Breast epithelium (tissue), 4 donors: ENCODE data around the gene CTDNEP1. TPM values are rescaled to one million over a fixed set of nuclear protein-coding genes. Genes with fewer than 3 reads are reported as not detected.
A peak's percentile ranks its signal among the peaks of the same experiment; 100 is the strongest.

Experiments used
- DNase-seq, 2 donors: peaks; one replicate each; pipeline ENCODE4 v3.0.0-alpha.2; 2019; ENCODE audit warnings: low spot score in 2 of 2
- H3K27ac ChIP-seq, 2 donors: fragments of 200-600 bp; sonication (generic) in 1 of 2; one replicate each; pipeline ENCODE4 v1.5.1; 2016 to 2019; ENCODE audit warnings: mild to moderate bottlenecking in 1 of 2
- H3K27me3 ChIP-seq, 2 donors: fragments of 200-600 bp; sonication (generic) in 1 of 2; one replicate each; pipeline versions ENCODE4 v1.5.1 to v1.6.0; 2017 to 2019; ENCODE audit warnings: control low read depth in 1 of 2, mild to moderate bottlenecking in 1 of 2
- H3K36me3 ChIP-seq: fragments of 200-600 bp; one replicate; pipeline ENCODE4 v1.5.1; 2019
- H3K4me1 ChIP-seq, 2 donors: fragments of 200-600 bp; sonication (generic); one replicate each; pipeline ENCODE4 v1.5.1; 2016 to 2019; ENCODE audit warnings: control low read depth in 1 of 2
- H3K4me3 ChIP-seq, 3 donors: fragments of 200-600 bp; sonication (generic); 1 replicate in 2 of 3; 2 replicates in 1 of 3; pipeline ENCODE4 v1.5.1; 2016 to 2019; ENCODE audit warnings: mild to moderate bottlenecking in 3 of 3, moderate library complexity in 2 of 3
- H3K9me3 ChIP-seq, 2 donors: fragments of 200-600 bp; sonication (generic) in 1 of 2; one replicate each; pipeline ENCODE4 v1.5.1; 2016 to 2019; ENCODE audit warnings: control low read depth in 1 of 2
- POLR2A ChIP-seq: fragments of 450-650 bp; IDR thresholded peaks from one replicate; pipeline ENCODE4 v1.6.1; 2016; ENCODE audit warnings: antibody characterized with exemption, mild to moderate bottlenecking, moderate library complexity
- POLR2AphosphoS5 ChIP-seq, 3 donors: sonication (generic); formaldehyde crosslinking; IDR thresholded peaks; one replicate each; pipeline ENCODE4 v1.6.1; 2017; ENCODE audit warnings: antibody characterized with exemption in 3 of 3
- intact Hi-C: fragments of 100-400 bp; cut with DNase I; formaldehyde crosslinking; loops from one replicate; pipeline ENCODE4 v1.15.1; 2023; ENCODE audit warnings: low total_unique reads
- total RNA-seq, 3 donors: library from RNA; depleted of rRNA; stranded (reverse); fragments of >200 nt; gene quantifications; one replicate each; pipeline ENCODE4 v1.1.0, GENCODE V29; 2016
- TF ChIP-seq, protein P1 (sequence below), 3 donors: fragments of 450-650 bp; IDR thresholded peaks; one replicate each; pipeline ENCODE4 v1.5.1; 2016 to 2017; ENCODE audit warnings: antibody characterized with exemption in 3 of 3, mild to moderate bottlenecking in 3 of 3, moderate library complexity in 3 of 3

The CTDNEP1 gene
- total RNA-seq, 3 donors from 2014 or later, result 35.7 to 67.5 (median 60.5) TPM

DNA sequence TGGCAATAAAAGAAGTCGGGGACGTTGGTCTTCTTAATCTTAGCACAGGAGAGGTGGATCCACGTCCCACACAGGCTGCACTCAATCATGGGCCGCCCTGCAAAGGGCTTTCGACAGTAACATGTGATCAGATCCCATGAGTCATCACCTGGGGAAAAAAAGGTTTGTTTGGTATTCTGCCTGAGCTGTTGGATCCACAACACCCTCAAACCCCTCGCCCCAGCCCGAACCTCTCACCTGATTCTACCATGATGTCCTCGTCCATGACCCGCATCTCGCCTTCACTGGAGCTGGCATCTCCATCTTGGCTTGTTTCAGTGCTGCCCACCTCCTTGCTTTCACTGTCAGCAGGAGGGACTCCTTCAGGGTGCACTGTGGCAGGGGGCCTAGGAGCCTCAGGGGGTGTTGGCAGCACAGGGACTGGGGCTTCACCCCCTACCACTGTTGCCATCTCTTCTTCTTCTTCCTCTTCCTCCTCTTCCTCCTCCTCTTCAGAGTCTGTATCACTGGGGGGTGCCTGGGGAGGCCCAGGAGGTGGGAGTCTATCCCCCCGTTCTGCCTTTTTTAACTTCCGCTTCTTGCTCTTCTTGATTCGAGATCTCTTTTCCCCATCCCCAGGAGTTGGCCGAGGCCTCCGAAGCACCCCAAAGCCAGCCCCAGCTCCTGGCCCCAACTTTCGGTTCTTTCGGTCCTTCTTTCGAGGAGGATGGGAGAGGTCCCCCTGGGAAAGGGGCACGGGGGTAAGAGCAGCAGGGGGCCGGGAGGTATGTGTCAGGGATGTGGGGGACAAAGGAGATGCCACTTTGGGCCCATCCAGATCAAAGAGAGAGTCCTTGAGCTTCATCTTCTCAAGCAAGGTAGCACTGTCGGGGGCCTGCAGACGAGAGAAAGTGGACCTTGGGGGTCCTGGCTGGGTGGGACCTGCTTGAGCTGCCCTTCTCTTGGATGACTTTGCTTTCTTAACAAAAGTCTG lies 15.6 kb downstream of the CTDNEP1 start:
- peak overlapping the region; percentile 15 to 93 for H3K27ac ChIP-seq

DNA sequence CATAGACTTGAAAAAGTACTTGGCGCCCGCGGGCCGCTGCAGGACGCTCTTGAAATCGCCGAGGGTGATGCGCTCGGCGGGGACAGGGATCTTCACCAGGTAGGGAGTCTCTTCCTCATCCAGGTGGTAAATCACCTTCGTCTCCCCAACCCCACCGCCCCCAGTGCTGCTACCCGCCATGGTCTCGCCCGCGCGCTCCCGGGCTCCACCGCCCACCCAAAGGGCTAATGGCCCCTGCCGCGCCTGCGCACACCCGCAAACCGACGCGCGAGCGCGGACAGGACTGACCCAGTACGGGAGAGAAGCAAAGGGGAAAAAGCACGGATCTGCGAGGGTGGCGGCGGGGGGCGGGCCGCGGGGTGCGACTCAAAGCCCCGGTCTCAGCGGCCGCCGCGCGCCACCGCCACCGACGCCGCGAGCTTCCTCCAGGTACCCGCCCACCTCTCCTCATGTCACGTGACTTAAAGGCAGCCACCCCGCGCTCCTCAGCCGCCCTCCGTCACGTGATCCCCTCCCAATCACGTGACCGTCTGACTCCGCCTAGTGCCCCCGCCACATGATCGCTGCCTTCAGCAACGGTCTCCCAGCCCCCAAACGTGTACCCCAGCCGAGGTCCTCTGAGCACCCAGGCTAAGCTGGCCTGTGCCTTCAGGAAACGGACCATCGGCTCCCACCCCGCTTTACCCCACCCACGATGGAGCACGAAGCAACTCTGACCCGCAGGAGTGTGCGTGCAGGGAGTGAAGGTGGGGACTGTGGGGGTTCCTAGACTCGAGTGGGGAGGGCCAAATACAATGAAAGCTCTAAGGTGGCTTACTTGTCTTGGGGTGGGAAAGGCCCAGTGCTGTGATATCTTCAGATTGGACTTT lies 17.2 kb downstream of the CTDNEP1 start, which contains the start of gene DVL2:
Gene DVL2 (minus strand): TSS at position 435 of the 869 bp plus-strand sequence. CDS start 255 bp downstream, at position 180.
- H3K27ac ChIP-seq, result peak within 1 kb of the TSS; percentile 93 to 96
- peaks cover 0 to 12% of the 10 kb centered on the region in 2 donors for H3K4me1 ChIP-seq
- TF ChIP-seq, protein P1, sequence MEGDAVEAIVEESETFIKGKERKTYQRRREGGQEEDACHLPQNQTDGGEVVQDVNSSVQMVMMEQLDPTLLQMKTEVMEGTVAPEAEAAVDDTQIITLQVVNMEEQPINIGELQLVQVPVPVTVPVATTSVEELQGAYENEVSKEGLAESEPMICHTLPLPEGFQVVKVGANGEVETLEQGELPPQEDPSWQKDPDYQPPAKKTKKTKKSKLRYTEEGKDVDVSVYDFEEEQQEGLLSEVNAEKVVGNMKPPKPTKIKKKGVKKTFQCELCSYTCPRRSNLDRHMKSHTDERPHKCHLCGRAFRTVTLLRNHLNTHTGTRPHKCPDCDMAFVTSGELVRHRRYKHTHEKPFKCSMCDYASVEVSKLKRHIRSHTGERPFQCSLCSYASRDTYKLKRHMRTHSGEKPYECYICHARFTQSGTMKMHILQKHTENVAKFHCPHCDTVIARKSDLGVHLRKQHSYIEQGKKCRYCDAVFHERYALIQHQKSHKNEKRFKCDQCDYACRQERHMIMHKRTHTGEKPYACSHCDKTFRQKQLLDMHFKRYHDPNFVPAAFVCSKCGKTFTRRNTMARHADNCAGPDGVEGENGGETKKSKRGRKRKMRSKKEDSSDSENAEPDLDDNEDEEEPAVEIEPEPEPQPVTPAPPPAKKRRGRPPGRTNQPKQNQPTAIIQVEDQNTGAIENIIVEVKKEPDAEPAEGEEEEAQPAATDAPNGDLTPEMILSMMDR (IDR thresholded peaks at IDR 0.05), result no peak
- peak; percentile 82 to 95 (median 92) for TF ChIP-seq POLR2AphosphoS5 (IDR thresholded peaks at IDR 0.05)
- TF ChIP-seq POLR2A, result peak; percentile 77

More for the DNA sequence above, 15.6 kb downstream of the CTDNEP1 start:
- no peaks in the 10 kb centered on the region for H3K27me3 ChIP-seq
- H3K4me1 ChIP-seq, result peaks cover 0 to 24% of the 10 kb centered on the region in 2 donors
- DNase-seq, result no peak
- H3K36me3 ChIP-seq, result no peaks in the 10 kb centered on the region
- H3K9me3 ChIP-seq, result no peaks in the 10 kb centered on the region
- TF ChIP-seq POLR2A, result no peak
- TF ChIP-seq, protein P1 (IDR thresholded peaks at IDR 0.05), result no peak
- intact Hi-C loops, result no loop called here
- H3K4me3 ChIP-seq, result no peak overlapping the region

DNA sequence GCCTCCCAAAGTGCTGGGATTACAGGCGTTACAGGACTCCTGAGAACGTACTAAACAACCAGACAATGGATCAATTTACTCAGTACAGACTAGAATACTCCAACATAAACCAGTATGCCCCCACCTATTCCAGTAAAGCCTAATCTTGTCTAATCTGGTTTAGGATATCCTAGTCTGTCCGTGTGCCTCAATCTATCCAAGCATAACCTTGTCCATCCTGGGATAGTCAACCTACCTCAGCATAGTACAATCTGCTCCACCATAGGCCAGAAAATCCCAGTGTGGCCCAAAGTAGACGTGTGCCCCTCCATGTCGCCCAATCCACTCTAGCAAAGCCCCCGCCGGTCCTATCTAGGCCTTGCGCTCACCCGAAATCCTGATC lies 17.8 kb downstream of the CTDNEP1 start:
- Histone ChIP-seq H3K9me3 (no peaks in the 10 kb centered on the region), H3K4me3 (peak overlapping the region; percentile 71 to 98 (median 94)), H3K36me3 (no peaks in the 10 kb centered on the region), H3K4me1 (peaks cover 0 to 12% of the 10 kb centered on the region in 2 donors), H3K27ac (peak overlapping the region; percentile 93 to 96), H3K27me3 (no peaks in the 10 kb centered on the region)
- intact Hi-C loops, result no loop called here
- TF ChIP-seq, protein P1 (IDR thresholded peaks at IDR 0.05), result no peak
- TF ChIP-seq POLR2AphosphoS5 (IDR thresholded peaks at IDR 0.05), result no peak
- no peak for TF ChIP-seq POLR2A
- DNase-seq, result no peak

More for the DNA sequence above, 17.2 kb downstream of the CTDNEP1 start, which contains the start of gene DVL2:
- H3K4me3 ChIP-seq, result peak within 1 kb of the TSS; percentile 71 to 98 (median 94)
- no peaks in the 10 kb centered on the region for H3K27me3 ChIP-seq
- no peaks in the 10 kb centered on the region for H3K9me3 ChIP-seq
- DNase-seq, result peak; percentile 97
- no peaks in the 10 kb centered on the region for H3K36me3 ChIP-seq
- intact Hi-C loops, result no loop called here

DNA sequence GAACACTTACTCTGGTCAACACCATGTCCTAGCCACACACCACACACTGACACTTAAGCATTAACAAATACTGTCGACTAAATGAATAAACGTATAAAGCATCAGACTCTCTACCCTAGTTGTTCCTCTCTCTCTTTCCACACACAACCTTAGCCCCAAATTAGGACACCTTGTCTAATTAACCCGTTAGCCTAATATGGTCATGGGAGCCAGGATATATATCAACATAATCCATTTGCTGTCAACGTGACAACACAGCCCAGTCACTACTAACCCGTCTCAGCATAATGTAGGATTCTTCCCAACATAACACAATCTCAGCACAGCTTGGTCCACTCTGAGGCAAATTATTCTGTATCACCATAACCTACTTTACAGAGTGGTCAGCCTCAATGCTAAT lies 19.4 kb downstream of the CTDNEP1 start:
- no peak for DNase-seq
- peaks cover 0 to 12% of the 10 kb centered on the region in 2 donors for H3K4me1 ChIP-seq
- H3K9me3 ChIP-seq, result no peaks in the 10 kb centered on the region
- TF ChIP-seq POLR2A (no peak), POLR2AphosphoS5 (IDR thresholded peaks at IDR 0.05) (no peak)
- TF ChIP-seq, protein P1 (IDR thresholded peaks at IDR 0.05), result no peak
- intact Hi-C loops, result no loop called here
- peak overlapping the region in 1 of 3 donors; percentile 98 for H3K4me3 ChIP-seq
- H3K27ac ChIP-seq, result no peak overlapping the region
- H3K36me3 ChIP-seq, result no peaks in the 10 kb centered on the region
- no peaks in the 10 kb centered on the region for H3K27me3 ChIP-seq
